Urothelium cell line (cell line): ENCODE data around the gene PSMF1.
"Not testable (repeated sequence)": the region's sequence is repeated elsewhere in the genome, so short reads cannot be mapped to it uniquely, and the experiment has no call there.

Experiments used
- DNase-seq: peaks from one replicate; pipeline ENCODE4 v3.0.0; 2011; ENCODE audit warnings: low spot score, mixed read lengths
- FAIRE-seq: peaks from 2 replicates; lab custom pipeline; 2011; peaks lifted over from hg19 to GRCh38; lab: Jason Lieb, UNC

The PSMF1 gene

GRCh38 chr20:1121429-1121828 lies 3.0 kb downstream of the PSMF1 start:
- FAIRE-seq: no peak
- DNase-seq: no peak

GRCh38 chr20:1122388-1123315 lies 4.2 kb downstream of the PSMF1 start:
- no peak for FAIRE-seq
- no peak for DNase-seq

- FAIRE-seq (no peak), DNase-seq (no peak)
These were observed 5.3 kb downstream of the PSMF1 start for GRCh38 chr20:1123666-1124065.

GRCh38 chr20:1124421-1124820 lies 6.0 kb downstream of the PSMF1 start:
- no peak for FAIRE-seq
- DNase-seq: no peak

- no peak for DNase-seq
- no peak for FAIRE-seq
These were observed 6.9 kb downstream of the PSMF1 start for GRCh38 chr20:1125277-1125676.

GRCh38 chr20:1127840-1128239 lies 9.4 kb downstream of the PSMF1 start:
- FAIRE-seq: no peak
- DNase-seq: no peak

GRCh38 chr20:1130058-1130694 lies 11.8 kb downstream of the PSMF1 start:
- DNase-seq (no peak), FAIRE-seq (no peak)

- no peak for DNase-seq
- no peak for FAIRE-seq
These were observed 12.4 kb downstream of the PSMF1 start for GRCh38 chr20:1130847-1131246.

GRCh38 chr20:1131354-1131753 lies 13.0 kb downstream of the PSMF1 start:
- FAIRE-seq (no peak), DNase-seq (no peak)

- FAIRE-seq (no peak), DNase-seq (no peak)
These were observed 16.0 kb downstream of the PSMF1 start for GRCh38 chr20:1134355-1134754.

- DNase-seq: no peak
- no peak for FAIRE-seq
These were observed 16.4 kb downstream of the PSMF1 start for GRCh38 chr20:1134836-1135235.

GRCh38 chr20:1137236-1137635 lies 18.8 kb downstream of the PSMF1 start:
- FAIRE-seq: no peak
- no peak for DNase-seq

GRCh38 chr20:1144401-1145172 lies 26.2 kb downstream of the PSMF1 start:
- FAIRE-seq (no peak), DNase-seq (no peak)

GRCh38 chr20:1146957-1147356 lies 28.6 kb downstream of the PSMF1 start:
- no peak for FAIRE-seq

GRCh38 chr20:1149812-1150211 lies 31.4 kb downstream of the PSMF1 start:
- peak; percentile 94 for FAIRE-seq
- DNase-seq: not testable (repeated sequence)

More at GRCh38 chr20:1146957-1147356, 28.6 kb downstream of the PSMF1 start:
- no peak for DNase-seq

- DNase-seq: no peak
- no peak for FAIRE-seq
These were observed 31.8 kb downstream of the PSMF1 start for GRCh38 chr20:1150218-1150617.

- no peak for DNase-seq
- FAIRE-seq: no peak
These were observed 32.6 kb downstream of the PSMF1 start for GRCh38 chr20:1150968-1151367.

- no peak for DNase-seq
- FAIRE-seq: no peak
These were observed 35.8 kb downstream of the PSMF1 start for GRCh38 chr20:1154226-1154625.

- DNase-seq (no peak), FAIRE-seq (no peak)
These were observed 36.3 kb downstream of the PSMF1 start for GRCh38 chr20:1154691-1155090.

GRCh38 chr20:1155342-1155741 lies 36.9 kb downstream of the PSMF1 start:
- FAIRE-seq (no peak), DNase-seq (no peak)

GRCh38 chr20:1160496-1160895 lies 42.1 kb downstream of the PSMF1 start:
- peak; percentile 32 for FAIRE-seq
- no peak for DNase-seq
